KMS-11 (cell line): ENCODE data around the gene NOP53.

Experiments
- H2AFZ ChIP-seq: fragments of 200-600 bp; sonication (generic); 2 replicates; pipeline ENCODE4 v1.6.1; 2016; ENCODE audit warnings: antibody characterized with exemption, mixed run types, low read depth
- H3K27ac ChIP-seq: fragments of 200-600 bp; sonication (generic); 2 replicates; pipeline ENCODE4 v1.6.1; 2016; ENCODE audit warnings: mild to moderate bottlenecking, mixed run types
- H3K27me3 ChIP-seq: fragments of 200-600 bp; sonication (generic); 2 replicates; pipeline ENCODE4 v1.6.1; 2017; ENCODE audit warnings: mild to moderate bottlenecking, low read depth, mixed run types, moderate library complexity; ENCODE audit not compliant: insufficient read depth
- H3K36me3 ChIP-seq: fragments of 200-600 bp; sonication (generic); 2 replicates; pipeline ENCODE4 v1.6.1; 2017; ENCODE audit warnings: mild to moderate bottlenecking, mixed run types; ENCODE audit not compliant: insufficient read depth
- H3K4me1 ChIP-seq: fragments of 200-600 bp; sonication (generic); 2 replicates; pipeline ENCODE4 v1.6.1; 2016; ENCODE audit warnings: mild to moderate bottlenecking, low read depth, mixed run types; ENCODE audit not compliant: poor library complexity, severe bottlenecking
- H3K4me2 ChIP-seq: fragments of 200-600 bp; sonication (generic); 2 replicates; pipeline ENCODE4 v1.7.0; 2016; ENCODE audit warnings: mild to moderate bottlenecking, mixed run types
- H3K4me3 ChIP-seq: fragments of 200-600 bp; sonication (generic); IDR thresholded peaks from 2 replicates; pipeline ENCODE4 v1.6.1; 2017; ENCODE audit warnings: low read depth, low read length, mixed read lengths; ENCODE audit not compliant: insufficient read depth
- H3K79me2 ChIP-seq: fragments of 200-600 bp; sonication (generic); 2 replicates; pipeline ENCODE4 v1.6.1; 2016; ENCODE audit warnings: low read depth, mixed run types; ENCODE audit not compliant: insufficient read depth
- H3K9ac ChIP-seq: fragments of 200-600 bp; sonication (generic); 2 replicates; pipeline ENCODE4 v1.6.1; 2016; ENCODE audit warnings: mild to moderate bottlenecking, mixed run types
- H4K20me1 ChIP-seq: fragments of 200-600 bp; sonication (generic); 2 replicates; pipeline ENCODE4 v1.6.1; 2016; ENCODE audit warnings: mild to moderate bottlenecking, mixed run types; ENCODE audit not compliant: insufficient read depth
- CTCF ChIP-seq: fragments of 200-600 bp; sonication (generic); conservative IDR thresholded peaks from 2 replicates; pipeline ENCODE4 v1.6.1; 2017; ENCODE audit warnings: low read depth, mild to moderate bottlenecking, antibody characterized with exemption, low read length, moderate library complexity, mixed read lengths

The NOP53 gene

DNA sequence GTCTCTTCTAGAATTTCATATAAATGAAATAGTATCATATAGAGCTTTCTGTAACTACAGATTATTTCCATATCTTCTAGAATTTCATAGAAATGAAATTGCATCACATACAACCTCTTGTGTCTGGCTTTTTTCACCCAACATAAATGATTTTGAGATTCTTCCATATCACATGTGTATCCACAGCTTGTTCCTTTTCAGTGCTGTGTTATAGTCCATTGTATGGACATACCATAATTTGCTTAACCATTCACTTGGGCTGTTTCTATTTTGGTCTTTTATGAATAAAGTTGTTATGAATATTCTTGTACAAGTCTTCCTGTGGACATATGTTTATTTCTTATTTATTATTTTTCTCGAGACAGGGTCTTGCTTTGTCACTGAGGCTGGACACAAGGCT lies 47.3 kb downstream of the NOP53 start:
- no peak for TF ChIP-seq CTCF
- H4K20me1 ChIP-seq, result no peaks in the 10 kb centered on the region
- H3K4me1 ChIP-seq, result no peaks in the 10 kb centered on the region
- no peak overlapping the region for H2AFZ ChIP-seq
- no peak overlapping the region for H3K4me2 ChIP-seq
- H3K27ac ChIP-seq, result no peak overlapping the region
- H3K36me3 ChIP-seq, result no peaks in the 10 kb centered on the region
- peaks cover 15% of the 10 kb centered on the region for H3K27me3 ChIP-seq
- no peaks in the 10 kb centered on the region for H3K79me2 ChIP-seq
- H3K9ac ChIP-seq, result no peak overlapping the region
- H3K4me3 ChIP-seq, result no peak overlapping the region

DNA sequence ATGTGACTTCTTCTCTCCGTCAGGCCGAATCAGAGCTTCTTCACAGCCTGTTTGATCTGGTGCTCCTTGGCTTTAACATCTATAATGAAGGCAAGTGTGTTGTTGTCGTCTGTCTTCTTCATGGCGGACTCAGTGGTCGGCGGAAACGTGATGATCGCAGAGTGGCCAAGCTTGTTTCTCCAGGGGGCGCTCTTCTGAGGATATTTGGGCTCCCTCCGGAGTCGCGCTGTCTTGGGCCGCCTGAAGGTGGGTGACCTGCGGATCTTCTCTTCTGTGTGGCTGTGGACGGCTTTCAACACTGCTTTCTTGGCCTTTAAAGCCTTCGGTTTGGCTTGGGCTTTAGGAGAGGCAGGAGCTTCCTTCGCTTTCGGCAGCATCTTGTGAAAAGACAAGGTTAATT lies 49.2 kb downstream of the NOP53 start:
- no peaks in the 10 kb centered on the region for H3K36me3 ChIP-seq

DNA sequence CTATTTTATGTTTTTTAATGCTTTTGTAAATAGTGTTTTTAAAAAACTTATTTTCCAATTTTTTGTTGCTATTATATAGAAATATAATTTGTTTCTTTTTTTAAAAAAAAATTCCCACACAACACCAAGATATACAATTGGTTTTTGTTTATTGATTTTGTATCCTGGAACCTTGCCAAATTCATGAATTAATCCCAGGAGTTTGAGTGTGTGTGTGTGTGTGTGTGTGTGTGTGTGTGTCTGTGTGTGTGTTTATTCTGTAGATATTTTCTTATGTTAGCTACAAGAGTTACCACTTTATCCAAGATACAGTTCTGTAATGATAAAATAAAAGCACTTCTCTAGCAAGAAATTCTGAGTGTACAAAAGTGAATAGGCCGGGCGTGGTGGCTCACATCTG lies 51.4 kb downstream of the NOP53 start:
- Histone ChIP-seq H3K4me1 (no peaks in the 10 kb centered on the region), H3K27ac (no peak overlapping the region), H3K36me3 (no peaks in the 10 kb centered on the region), H3K9ac (no peak overlapping the region), H2AFZ (no peak overlapping the region), H3K27me3 (peaks cover 28% of the 10 kb centered on the region), H3K4me3 (no peak overlapping the region), H4K20me1 (no peaks in the 10 kb centered on the region), H3K4me2 (no peak overlapping the region), H3K79me2 (no peaks in the 10 kb centered on the region)
- TF ChIP-seq CTCF, result no peak

More for the DNA sequence above, 49.2 kb downstream of the NOP53 start:
- no peak overlapping the region for H3K4me3 ChIP-seq
- H4K20me1 ChIP-seq, result no peaks in the 10 kb centered on the region
- H3K4me2 ChIP-seq, result no peak overlapping the region
- no peaks in the 10 kb centered on the region for H3K4me1 ChIP-seq
- peak; percentile 26; the same call in 1 of the 2 replicates for TF ChIP-seq CTCF
- H3K27ac ChIP-seq, result no peak overlapping the region
- H3K27me3 ChIP-seq, result peaks cover 28% of the 10 kb centered on the region
- no peaks in the 10 kb centered on the region for H3K79me2 ChIP-seq
- H2AFZ ChIP-seq, result no peak overlapping the region
- no peak overlapping the region for H3K9ac ChIP-seq

DNA sequence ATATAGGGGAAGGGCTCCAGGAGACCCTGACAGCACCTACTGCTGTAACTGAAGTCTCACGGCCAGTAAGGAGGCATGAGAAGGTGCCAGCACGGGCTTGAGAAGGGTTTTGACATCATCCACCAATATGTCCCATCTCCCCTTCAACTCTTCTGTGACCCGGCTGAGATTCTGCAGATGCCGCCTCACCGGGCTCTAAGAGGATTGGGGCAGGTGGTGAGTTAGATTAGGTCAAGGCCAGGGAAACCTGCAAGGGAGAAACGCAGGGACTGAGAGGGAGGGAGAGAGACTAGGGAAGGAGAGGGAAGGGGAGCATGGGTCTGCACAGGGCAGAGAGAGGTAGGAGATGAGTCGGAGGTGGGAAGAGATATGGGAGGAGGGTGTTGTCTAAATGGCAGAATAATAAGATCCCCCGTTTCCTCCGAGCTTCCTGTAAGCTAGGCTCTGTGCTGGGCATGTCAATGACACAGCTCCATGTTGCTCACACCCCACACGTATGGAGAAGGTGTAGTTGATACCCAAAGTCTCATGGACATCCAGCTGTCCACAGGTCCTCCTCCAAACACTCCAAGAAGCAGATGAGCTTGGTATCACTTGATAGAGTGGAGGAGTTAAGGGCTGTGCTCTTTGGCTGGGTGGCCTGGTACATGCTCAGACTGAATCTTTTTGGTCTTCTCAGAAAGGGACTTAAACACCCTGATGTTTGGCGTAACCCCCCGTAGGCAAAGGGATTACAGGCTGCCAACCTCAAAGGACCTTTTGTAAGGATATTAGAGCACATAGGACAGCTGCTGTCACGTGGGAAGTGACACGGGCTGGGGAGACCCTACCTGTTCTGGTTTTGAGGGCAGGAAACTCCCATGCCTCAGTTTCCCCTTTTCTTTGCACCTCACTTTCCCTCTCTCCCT lies 52.9 kb downstream of the NOP53 start:
- no peak overlapping the region for H3K4me3 ChIP-seq
- no peaks in the 10 kb centered on the region for H3K4me1 ChIP-seq
- no peaks in the 10 kb centered on the region for H3K36me3 ChIP-seq
- no peak for TF ChIP-seq CTCF
- H3K9ac ChIP-seq, result no peak overlapping the region
- H3K4me2 ChIP-seq, result no peak overlapping the region
- H2AFZ ChIP-seq, result no peak overlapping the region
- H3K79me2 ChIP-seq, result no peaks in the 10 kb centered on the region
- H4K20me1 ChIP-seq, result no peaks in the 10 kb centered on the region
- H3K27me3 ChIP-seq, result peaks cover 28% of the 10 kb centered on the region
- no peak overlapping the region for H3K27ac ChIP-seq
